ENCODE results near the gene MAD1L1.

Gene MAD1L1

GRCh38 chr7:2141021-2141410, 91.7 kb downstream of the MAD1L1 start:
- DNase-seq (ENCODE audit: low read depth in 2 of 2): no peak

- no peak for DNase-seq (ENCODE audit: low read depth in 2 of 2)
Observed at GRCh38 chr7:2140216-2141020, 92.3 kb downstream of the MAD1L1 start.

- DNase-seq (ENCODE audit: low read depth in 2 of 2): no peak
Observed at GRCh38 chr7:2139004-2139699, 93.6 kb downstream of the MAD1L1 start.

- DNase-seq (ENCODE audit: low read depth in 2 of 2): peak; percentile 28 to 36
Observed at GRCh38 chr7:2138146-2138765, 94.5 kb downstream of the MAD1L1 start.

GRCh38 chr7:2134740-2135139, 98.0 kb downstream of the MAD1L1 start:
- DNase-seq (ENCODE audit: low read depth in 2 of 2): no peak

GRCh38 chr7:2132243-2132642, 100.5 kb downstream of the MAD1L1 start:
- DNase-seq (ENCODE audit: low read depth in 2 of 2): no peak

- DNase-seq (ENCODE audit: low read depth in 2 of 2): no peak
Observed at GRCh38 chr7:2131800-2132199, 100.9 kb downstream of the MAD1L1 start.

GRCh38 chr7:2131341-2131740, 101.4 kb downstream of the MAD1L1 start:
- no peak for DNase-seq (ENCODE audit: low read depth in 2 of 2)

- DNase-seq (ENCODE audit: low read depth in 2 of 2): no peak
Observed at GRCh38 chr7:2130096-2130375, 102.7 kb downstream of the MAD1L1 start.

- no peak for DNase-seq (ENCODE audit: low read depth in 2 of 2)
Observed at GRCh38 chr7:2129323-2130095, 103.2 kb downstream of the MAD1L1 start.

GRCh38 chr7:2128601-2129322, 104.0 kb downstream of the MAD1L1 start:
- DNase-seq (ENCODE audit: low read depth in 2 of 2): no peak

- no peak for DNase-seq (ENCODE audit: low read depth in 2 of 2)
Observed at GRCh38 chr7:2126621-2127020, 106.1 kb downstream of the MAD1L1 start.

- DNase-seq (ENCODE audit: low read depth in 2 of 2): no peak
Observed at GRCh38 chr7:2125931-2126330, 106.8 kb downstream of the MAD1L1 start.

- no peak for DNase-seq (ENCODE audit: low read depth in 2 of 2)
Observed at GRCh38 chr7:2124604-2125345, 108.0 kb downstream of the MAD1L1 start.

- no peak for DNase-seq (ENCODE audit: low read depth in 2 of 2)
Observed at GRCh38 chr7:2123916-2124315, 108.8 kb downstream of the MAD1L1 start.

- DNase-seq (ENCODE audit: low read depth in 2 of 2): no peak
Observed at GRCh38 chr7:2123360-2123759, 109.4 kb downstream of the MAD1L1 start.

- DNase-seq (ENCODE audit: low read depth in 2 of 2): no peak
Observed at GRCh38 chr7:2122651-2123050, 110.1 kb downstream of the MAD1L1 start.

GRCh38 chr7:2120841-2121830, 111.6 kb downstream of the MAD1L1 start:
- no peak for DNase-seq (ENCODE audit: low read depth in 2 of 2)

GRCh38 chr7:2120251-2120660, 112.5 kb downstream of the MAD1L1 start:
- no peak for DNase-seq (ENCODE audit: low read depth in 2 of 2)

All from stimulated activated CD4-positive, alpha-beta T cell treated with anti-CD3 and anti-CD28 coated beads, Interleukin-12 subunit alpha, Interleukin-12 subunit beta, amount 100 ng/mL, for 24 hours (primary cell).